ENCODE data around the gene CELF2. TPM values are rescaled to one million over a fixed set of nuclear protein-coding genes. Genes with fewer than 3 reads are reported as not detected.

CELF2 gene
- total and polyA plus RNA-seq, 9 of the 15 experiments (the other 6 are each of a cell fraction or from before 2014, with no cell fraction given) = 4.0 to 20.3 (median 11.1) TPM

DNA sequence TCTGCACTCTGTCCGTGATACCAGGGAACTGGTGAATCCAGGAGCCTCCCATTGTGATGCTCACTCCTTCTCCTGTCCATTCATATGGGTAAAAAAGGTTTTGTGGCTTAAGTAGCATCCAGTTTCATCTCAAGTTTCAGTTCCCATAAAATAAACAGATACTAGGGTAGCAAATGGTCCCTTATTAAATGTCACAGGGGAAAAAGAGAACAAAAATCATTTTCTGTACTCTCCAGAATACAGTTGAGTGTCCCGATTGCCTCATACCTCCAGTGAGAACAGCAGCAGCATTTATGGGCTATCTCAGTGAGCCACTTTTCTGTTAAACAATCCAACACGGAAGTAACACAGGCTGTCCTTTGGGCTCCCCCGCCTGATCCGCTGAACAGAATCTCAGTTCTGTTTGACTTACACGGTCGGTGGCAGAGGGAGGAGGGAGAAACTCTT, 179.6 kb downstream of the CELF2 start:
- ChIA-PET CTCF (ENCODE audit: low intra/inter-chr PET ratio) (no interaction called here), POLR2A (no interaction called here)
- ATAC-seq (peak; percentile 62), DNase-seq (ENCODE audit: extremely low read depth in 1 of 4, low spot score in 3 of 4) (peak in 2 of 4 experiments; percentile 18 to 31), FAIRE-seq (peak; percentile 51)
- Histone ChIP-seq H3K9me1 (ENCODE audit: control insufficient read depth, insufficient read depth, low read length) (no peaks in the 10 kb centered on the region), H3K27me3 (ENCODE audit: control insufficient read depth in 2 of 2, insufficient read depth in 2 of 2, low read length in 2 of 2) (no peaks in the 10 kb centered on the region), H3K27ac (ENCODE audit: extremely low read depth, low read depth, low read length) (no peak overlapping the region), H2AFZ (ENCODE audit: low read depth, low read length) (no peak overlapping the region), H3K9ac (ENCODE audit: insufficient read depth in 1 of 2, low read depth in 2 of 2, low read length in 2 of 2) (no peak overlapping the region), H3K4me1 (replicated peaks in 1 of 2; ENCODE audit: control insufficient read depth in 2 of 2, insufficient read depth in 2 of 2, low read length in 2 of 2) (no peaks in the 10 kb centered on the region; a peak in 1 of 5 replicates), H3K4me3 (no peak overlapping the region), H3K36me3 (ENCODE audit: control insufficient read depth, insufficient read depth, low read length) (no peaks in the 10 kb centered on the region), H3K79me2 (ENCODE audit: control insufficient read depth, insufficient read depth, low read length) (no peaks in the 10 kb centered on the region), H3K9me3 (replicated peaks; ENCODE audit: control insufficient read depth, insufficient read depth, low read depth, low read length) (no peaks in the 10 kb centered on the region), H3K4me2 (ENCODE audit: insufficient read depth, low read length) (no peak overlapping the region), H4K20me1 (replicated peaks; ENCODE audit: control insufficient read depth, insufficient read depth, low read length) (no peaks in the 10 kb centered on the region; the same call in 1 of the 2 replicates)
- in situ Hi-C loops (cut with MboI) = no loop called here
- 11% methylated on average over 5 of the region's 7 CpGs for WGBS (ENCODE audit: insufficient coverage, low coverage, missing lambda C conversion rate)
- TF ChIP-seq KLF1 (tag; IDR thresholded peaks at IDR 0.05) = no peak
- TF ChIP-seq RBFOX2 (IDR thresholded peaks at IDR 0.05; ENCODE audit: low read depth, low read length) = no peak
- TF ChIP-seq ZNF431 (CRISPR knock-in tag; IDR thresholded peaks at IDR 0.05) = no peak
- TF ChIP-seq ZNF586 (CRISPR knock-in tag; conservative IDR thresholded peaks at IDR 0.05) = no peak
- no peak for TF ChIP-seq XRCC4 (IDR thresholded peaks at IDR 0.05; ENCODE audit: extremely low read depth, insufficient read depth, insufficient read length)
- TF ChIP-seq GABPB2 (CRISPR knock-in tag; conservative IDR thresholded peaks at IDR 0.05) = no peak
- no peak for TF ChIP-seq KLF16 (IDR thresholded peaks at IDR 0.05)
- TF ChIP-seq ZKSCAN3 (CRISPR knock-in tag; IDR thresholded peaks at IDR 0.05) = peak; percentile 73
- TF ChIP-seq RCOR1 (IDR thresholded peaks at IDR 0.05; ENCODE audit: borderline replicate concordance in 1 of 2, low read depth in 2 of 2, low read length in 2 of 2) = 0 out of 4 replicates have a peak, but pooled peaks of 1 of the 2 experiments have one; percentile 7
- no peak for TF ChIP-seq BRF1 (IDR thresholded peaks at IDR 0.05; ENCODE audit: borderline replicate concordance, extremely low read depth, insufficient read length)
- no peak for TF ChIP-seq ZNF274 (IDR thresholded peaks at IDR 0.05; ENCODE audit: borderline replicate concordance, low read depth, low read length)
- TF ChIP-seq SMAD3 (CRISPR knock-in tag; conservative IDR thresholded peaks at IDR 0.05) = no peak
- TF ChIP-seq NR2F6 (CRISPR knock-in tag; IDR thresholded peaks at IDR 0.05) = no peak
- TF ChIP-seq CBFA2T2 (conservative IDR thresholded peaks at IDR 0.05) = no peak
- no peak for TF ChIP-seq BRD4 (IDR thresholded peaks at IDR 0.05)
- no peak for TF ChIP-seq CXXC5 (CRISPR knock-in tag; IDR thresholded peaks at IDR 0.05)
- TF ChIP-seq CEBPG (CRISPR knock-in tag; IDR thresholded peaks at IDR 0.05) = no peak
- peak; percentile 62 to 66 for TF ChIP-seq CEBPG (tag; conservative IDR thresholded peaks at IDR 0.05 in 1 of 2, IDR thresholded peaks at IDR 0.05 in 1 of 2)
- no peak for TF ChIP-seq MAFK (IDR thresholded peaks at IDR 0.05; ENCODE audit: low read length)
- no peak for TF ChIP-seq ZEB2 (IDR thresholded peaks at IDR 0.05)
- TF ChIP-seq, protein P1, sequence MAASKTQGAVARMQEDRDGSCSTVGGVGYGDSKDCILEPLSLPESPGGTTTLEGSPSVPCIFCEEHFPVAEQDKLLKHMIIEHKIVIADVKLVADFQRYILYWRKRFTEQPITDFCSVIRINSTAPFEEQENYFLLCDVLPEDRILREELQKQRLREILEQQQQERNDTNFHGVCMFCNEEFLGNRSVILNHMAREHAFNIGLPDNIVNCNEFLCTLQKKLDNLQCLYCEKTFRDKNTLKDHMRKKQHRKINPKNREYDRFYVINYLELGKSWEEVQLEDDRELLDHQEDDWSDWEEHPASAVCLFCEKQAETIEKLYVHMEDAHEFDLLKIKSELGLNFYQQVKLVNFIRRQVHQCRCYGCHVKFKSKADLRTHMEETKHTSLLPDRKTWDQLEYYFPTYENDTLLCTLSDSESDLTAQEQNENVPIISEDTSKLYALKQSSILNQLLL (CRISPR knock-in tag; IDR thresholded peaks at IDR 0.05; ENCODE audit: borderline replicate concordance) = no peak
- TF ChIP-seq CEBPB (tag; IDR thresholded peaks at IDR 0.05) = peak; percentile 69
- intact Hi-C loops (cut with micrococcal nuclease) = no loop called here
- BruUV-seq (replicated peaks) = no TSS peak

Measured in K562 (cell line).